H7 (cell line): ENCODE results near the gene SETD7. TPM values are rescaled to one million over a fixed set of nuclear protein-coding genes. Genes with fewer than 3 reads are reported as not detected.

Experiments used
- DNase-seq: peaks from one replicate; pipeline ENCODE4 v3.0.0; 2012
- H3K27me3 ChIP-seq: 2 replicates; pipeline ENCODE4 v1.6.0; 2011; ENCODE audit warnings: mild to moderate bottlenecking, low read length; ENCODE audit not compliant: control insufficient read depth, insufficient read depth
- H3K36me3 ChIP-seq: replicated peaks from 2 replicates; pipeline ENCODE4 v1.5.1; 2011; ENCODE audit warnings: low read length; ENCODE audit not compliant: control insufficient read depth, insufficient read depth
- H3K4me3 ChIP-seq: 2 replicates; pipeline ENCODE4 v1.5.1; 2011; ENCODE audit warnings: low read depth, mild to moderate bottlenecking, control low read depth, low read length, moderate library complexity; ENCODE audit not compliant: insufficient read depth
- total RNA-seq: library from RNA; depleted of rRNA; stranded (reverse); fragments of >200 nt; shearing (Covaris generic); gene quantifications from 2 replicates; pipeline ENCODE4 v1.2.3, GENCODE V29; 2014

Gene SETD7
- total RNA-seq, 1 experiment from 2014 or later: 8.6 TPM

GRCh38 chr4:139522457-139522856, 33.6 kb downstream of the SETD7 start:
- no peak overlapping the region for H3K4me3 ChIP-seq
- H3K36me3 ChIP-seq: no peaks in the 10 kb centered on the region
- peak; percentile 28 for DNase-seq
- no peaks in the 10 kb centered on the region for H3K27me3 ChIP-seq

GRCh38 chr4:139521754-139522401, 34.1 kb downstream of the SETD7 start:
- DNase-seq: no peak
- H3K27me3 ChIP-seq: no peaks in the 10 kb centered on the region
- no peaks in the 10 kb centered on the region for H3K36me3 ChIP-seq
- H3K4me3 ChIP-seq: no peak overlapping the region

- no peak overlapping the region for H3K4me3 ChIP-seq
- H3K27me3 ChIP-seq: no peaks in the 10 kb centered on the region
- no peak for DNase-seq
Measured at GRCh38 chr4:139515531-139515958, 40.5 kb downstream of the SETD7 start.

GRCh38 chr4:139514382-139515059, 41.5 kb downstream of the SETD7 start:
- Histone ChIP-seq H3K27me3 (no peaks in the 10 kb centered on the region), H3K4me3 (no peak overlapping the region), H3K36me3 (no peaks in the 10 kb centered on the region)
- no peak for DNase-seq

More at GRCh38 chr4:139515531-139515958, 40.5 kb downstream of the SETD7 start:
- no peaks in the 10 kb centered on the region for H3K36me3 ChIP-seq

GRCh38 chr4:139511320-139511719, 44.7 kb downstream of the SETD7 start:
- H3K4me3 ChIP-seq: no peak overlapping the region
- DNase-seq: no peak
- H3K36me3 ChIP-seq: no peaks in the 10 kb centered on the region
- no peaks in the 10 kb centered on the region for H3K27me3 ChIP-seq

- peak; percentile 52 for DNase-seq
- Histone ChIP-seq H3K4me3 (no peak overlapping the region), H3K27me3 (no peaks in the 10 kb centered on the region), H3K36me3 (no peaks in the 10 kb centered on the region)
Measured at GRCh38 chr4:139509727-139510410, 46.1 kb downstream of the SETD7 start.

DNA sequence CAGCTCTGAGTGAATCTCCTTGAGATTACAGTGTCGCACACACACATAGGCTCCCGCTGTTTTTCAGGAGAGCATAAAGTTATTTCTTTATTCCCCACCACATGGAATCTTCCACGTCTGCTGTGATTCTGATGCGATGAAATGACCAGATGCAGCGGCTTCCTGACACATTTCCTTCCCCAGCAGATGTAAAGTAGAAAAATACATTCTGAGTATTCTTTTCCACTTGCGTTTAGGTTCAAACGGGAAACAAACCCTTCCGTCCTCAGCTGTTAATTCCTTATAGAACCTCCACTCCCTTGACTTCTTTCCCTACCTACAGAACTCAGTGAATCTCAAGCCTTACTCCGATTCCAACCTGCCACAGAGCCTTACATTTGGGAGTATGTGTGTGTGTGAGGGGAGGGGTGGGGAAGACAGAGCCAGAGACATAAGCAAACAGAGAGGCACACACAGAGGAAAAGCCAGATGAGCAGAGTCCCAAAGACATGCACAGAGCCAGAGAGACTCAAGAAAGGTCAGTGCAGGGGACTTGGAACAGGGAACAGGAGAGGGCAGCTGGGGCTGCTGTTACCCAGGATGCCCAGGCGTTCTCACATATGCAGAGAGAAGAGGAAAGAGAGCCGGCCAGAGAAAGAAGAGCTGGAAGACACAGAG, 47.3 kb downstream of the SETD7 start:
- Histone ChIP-seq H3K4me3 (no peak overlapping the region), H3K27me3 (no peaks in the 10 kb centered on the region), H3K36me3 (no peaks in the 10 kb centered on the region)
- no peak for DNase-seq

DNA sequence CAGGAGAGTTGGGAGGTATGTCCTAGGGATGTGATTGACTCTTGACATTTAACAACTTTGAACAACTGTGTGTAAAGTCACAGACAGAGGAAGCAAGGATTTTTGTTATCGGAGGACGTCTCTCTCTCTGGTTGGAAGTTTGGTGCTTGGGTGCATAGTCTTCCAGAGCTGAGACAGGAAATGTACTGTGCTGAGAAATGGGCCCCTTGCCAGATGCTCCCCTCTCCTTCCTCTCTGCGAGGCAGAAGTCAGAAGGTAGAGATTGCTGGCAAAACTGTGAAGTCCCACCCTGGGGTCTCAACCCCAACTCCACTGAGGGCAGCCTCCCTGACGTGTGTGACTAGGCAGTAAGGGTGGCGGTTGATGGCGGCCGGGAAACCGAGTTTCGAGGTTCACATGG, 49.2 kb downstream of the SETD7 start:
- H3K27me3 ChIP-seq: no peaks in the 10 kb centered on the region
- no peaks in the 10 kb centered on the region for H3K36me3 ChIP-seq
- no peak for DNase-seq
- H3K4me3 ChIP-seq: no peak overlapping the region

GRCh38 chr4:139503622-139504166, 52.3 kb downstream of the SETD7 start:
- Histone ChIP-seq H3K27me3 (no peaks in the 10 kb centered on the region), H3K36me3 (no peaks in the 10 kb centered on the region), H3K4me3 (no peak overlapping the region)
- DNase-seq: no peak

GRCh38 chr4:139501927-139502899, 53.8 kb downstream of the SETD7 start:
- DNase-seq: no peak
- no peaks in the 10 kb centered on the region for H3K27me3 ChIP-seq
- H3K36me3 ChIP-seq: no peaks in the 10 kb centered on the region
- H3K4me3 ChIP-seq: no peak overlapping the region

- no peak overlapping the region for H3K4me3 ChIP-seq
- DNase-seq: no peak
Measured at GRCh38 chr4:139501527-139501926, 54.5 kb downstream of the SETD7 start.

DNA sequence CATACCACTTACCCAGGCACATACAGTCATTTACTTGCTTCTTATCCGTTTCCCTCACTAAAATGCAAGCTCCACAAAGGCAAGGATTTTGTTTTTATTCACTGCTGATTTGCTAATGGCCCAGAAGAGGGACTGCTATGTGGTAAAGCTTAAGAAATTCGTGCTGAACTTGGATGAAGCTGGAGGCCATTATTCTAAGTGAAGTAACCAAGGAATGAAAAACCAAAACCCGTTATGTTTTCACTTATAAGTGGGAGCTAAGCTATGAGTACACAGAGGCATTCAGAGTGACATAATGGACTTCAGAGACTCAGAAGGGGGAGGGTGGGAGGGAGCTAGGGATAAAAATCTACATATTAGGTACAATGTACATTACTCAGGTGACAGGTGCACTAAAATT, 54.9 kb downstream of the SETD7 start:
- no peak overlapping the region for H3K4me3 ChIP-seq
- DNase-seq: no peak
- no peaks in the 10 kb centered on the region for H3K36me3 ChIP-seq
- H3K27me3 ChIP-seq: no peaks in the 10 kb centered on the region

More at GRCh38 chr4:139501527-139501926, 54.5 kb downstream of the SETD7 start:
- Histone ChIP-seq H3K27me3 (no peaks in the 10 kb centered on the region), H3K36me3 (no peaks in the 10 kb centered on the region)

DNA sequence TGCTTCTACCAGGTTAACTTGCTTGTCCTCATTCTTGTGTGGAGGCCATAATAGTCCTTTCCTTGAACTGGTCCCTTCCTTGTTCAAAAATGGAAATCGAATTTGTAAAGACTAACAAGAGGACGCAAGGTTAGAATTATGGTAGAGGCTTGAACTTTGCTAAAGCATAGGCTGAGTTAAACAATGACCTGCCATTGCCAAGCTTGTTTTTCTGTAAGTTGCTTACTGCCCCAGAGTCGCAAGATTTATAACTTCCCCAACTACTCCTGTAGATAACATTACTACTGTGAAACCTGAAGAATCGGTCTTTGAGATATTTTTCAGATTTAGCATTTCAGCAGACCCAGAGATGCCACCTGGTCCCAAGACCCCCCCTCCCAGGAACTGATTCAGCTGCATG, 56.8 kb downstream of the SETD7 start:
- H3K36me3 ChIP-seq: no peaks in the 10 kb centered on the region
- H3K27me3 ChIP-seq: no peaks in the 10 kb centered on the region
- H3K4me3 ChIP-seq: no peak overlapping the region
- no peak for DNase-seq
